ENCODE measurements around the gene AJM1. TPM values are rescaled to one million over a fixed set of nuclear protein-coding genes. Genes with fewer than 3 reads are reported as not detected.

The AJM1 gene
- total RNA-seq, 1 donor from 2014 or later: 5.9 TPM

DNA sequence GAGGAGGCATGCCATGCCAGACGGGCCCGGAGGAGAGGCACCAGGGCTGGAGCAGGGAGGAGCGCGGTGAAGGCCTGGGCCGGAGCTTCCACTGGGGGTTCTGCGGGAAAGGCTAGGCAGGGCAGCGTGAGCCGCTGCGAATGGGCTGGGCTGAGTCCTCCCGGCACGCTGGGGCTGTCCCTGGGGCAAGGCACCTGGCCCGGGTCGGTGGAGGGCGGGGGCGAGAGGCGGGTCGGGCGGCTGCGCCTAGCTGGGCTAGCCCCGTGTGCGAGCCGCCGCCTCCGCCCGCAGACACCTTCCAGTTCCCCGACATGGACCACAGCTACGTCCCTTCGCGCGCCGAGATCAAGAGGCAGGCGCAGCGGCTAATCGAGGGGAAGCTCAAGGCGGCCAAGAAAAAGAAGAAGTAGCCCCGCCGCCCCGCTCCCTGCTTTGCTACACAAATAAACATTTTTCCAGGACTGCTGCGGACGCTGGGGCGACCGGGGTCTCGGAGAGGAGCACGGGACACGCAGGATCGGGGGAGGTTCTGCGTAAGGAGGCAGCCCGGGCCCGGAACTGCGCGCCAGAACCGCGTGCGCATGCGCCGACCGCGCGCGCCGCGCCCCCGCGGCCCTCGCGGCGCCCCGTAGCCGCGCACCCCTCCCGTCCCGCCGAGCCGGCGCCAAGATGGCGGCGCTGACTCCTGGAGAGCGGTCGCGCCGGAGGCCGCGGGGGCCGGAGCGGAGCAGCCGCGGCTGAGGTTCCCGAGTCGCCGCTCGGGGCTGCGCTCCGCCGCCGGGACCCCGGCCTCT is 34.8 kb upstream of the AJM1 start, which contains the start of gene RABL6:
Gene RABL6 (plus strand): TSS at position 668 of the 794 bp plus-strand sequence. CDS start 249 bp downstream, outside the sequence.
- Histone ChIP-seq H3K27ac (peak within 1 kb of the TSS; percentile 66 to 86), H3K4me3 (peak within 1 kb of the TSS; percentile 97 to 100), H3K4me1 (peaks cover 15 to 23% of the 10 kb centered on the region in 2 donors), H3K36me3 (no peaks in the 10 kb centered on the region), H3K9me3 (no peaks in the 10 kb centered on the region), H3K27me3 (no peaks in the 10 kb centered on the region)
- intact Hi-C loops (cut with DNase I): loop anchor here (1.0 to 5.0 kb wide), 3 partner anchors 16 to 135 kb away; partner anchors contain the start of genes FBXW5, PHPT1 and TMEM141
- peak in 1 of 3 experiments; percentile 10 for TF ChIP-seq CTCF (IDR thresholded peaks at IDR 0.05)
- peak in 1 of 2 donors; percentile 83 for DNase-seq (ENCODE audit: low spot score in 2 of 2)

- H3K9me3 ChIP-seq: no peaks in the 10 kb centered on the region
- H3K4me1 ChIP-seq: peaks cover 15 to 23% of the 10 kb centered on the region in 2 donors
- H3K27me3 ChIP-seq: no peaks in the 10 kb centered on the region
- no peak for TF ChIP-seq CTCF (IDR thresholded peaks at IDR 0.05)
- no peak overlapping the region for H3K27ac ChIP-seq
- no peak for DNase-seq (ENCODE audit: low spot score in 2 of 2)
- no peaks in the 10 kb centered on the region for H3K36me3 ChIP-seq
- H3K4me3 ChIP-seq: peak overlapping the region; percentile 97 to 100
- intact Hi-C loops (cut with DNase I): loop anchor here (5.0 kb wide), 2 partner anchors 39 to 134 kb away; partner anchors contain the start of genes FBXW5 and PHPT1
Observed at GRCh38 chr9:136808075-136808805, 34.0 kb upstream of the AJM1 start.

- H3K36me3 ChIP-seq: no peaks in the 10 kb centered on the region
- no peak for TF ChIP-seq CTCF (IDR thresholded peaks at IDR 0.05)
- DNase-seq (ENCODE audit: low spot score in 2 of 2): no peak
- H3K27me3 ChIP-seq: no peaks in the 10 kb centered on the region
- H3K27ac ChIP-seq: no peak overlapping the region
- peak overlapping the region; percentile 97 to 100 for H3K4me3 ChIP-seq
- H3K9me3 ChIP-seq: no peaks in the 10 kb centered on the region
- intact Hi-C loops (cut with DNase I): loop anchor here (5.0 kb wide), 2 partner anchors 39 to 134 kb away; partner anchors contain the start of genes FBXW5 and PHPT1
- H3K4me1 ChIP-seq: peaks cover 15 to 23% of the 10 kb centered on the region in 2 donors
Observed at GRCh38 chr9:136808806-136809158, 33.5 kb upstream of the AJM1 start.

- Histone ChIP-seq H3K27me3 (no peaks in the 10 kb centered on the region), H3K4me3 (no peak overlapping the region), H3K27ac (no peak overlapping the region), H3K36me3 (peaks cover 0 to 8% of the 10 kb centered on the region in 2 donors), H3K9me3 (no peaks in the 10 kb centered on the region), H3K4me1 (peaks cover 1 to 4% of the 10 kb centered on the region in 2 donors)
- DNase-seq (ENCODE audit: low spot score in 2 of 2): no peak
- intact Hi-C loops (cut with DNase I): no loop called here
- no peak for TF ChIP-seq CTCF (IDR thresholded peaks at IDR 0.05)
Observed at GRCh38 chr9:136814725-136815421, 27.4 kb upstream of the AJM1 start.

GRCh38 chr9:136815422-136815782 is 26.9 kb upstream of the AJM1 start:
- Histone ChIP-seq H3K27me3 (no peaks in the 10 kb centered on the region), H3K4me1 (no peaks in the 10 kb centered on the region), H3K36me3 (peaks cover 0 to 8% of the 10 kb centered on the region in 2 donors), H3K9me3 (no peaks in the 10 kb centered on the region), H3K4me3 (no peak overlapping the region), H3K27ac (no peak overlapping the region)
- TF ChIP-seq CTCF (IDR thresholded peaks at IDR 0.05): no peak
- intact Hi-C loops (cut with DNase I): no loop called here
- no peak for DNase-seq (ENCODE audit: low spot score in 2 of 2)

Measured in ascending aorta (tissue), 2 donors.